GM12801 (cell line): ENCODE data around the gene DNM2.

ENCODE experiments used
- CTCF ChIP-seq: IDR thresholded peaks from one replicate; pipeline ENCODE4 v1.5.1; 2011; ENCODE audit warnings: control low read depth; ENCODE audit not compliant: insufficient read length; ENCODE audit errors: extremely low read depth

The DNM2 gene

GRCh38 chr19:10776900-10777650 is 59.2 kb downstream of the DNM2 start:
- TF ChIP-seq CTCF, result no peak

GRCh38 chr19:10780368-10780767 is 62.5 kb downstream of the DNM2 start:
- TF ChIP-seq CTCF, result no peak

GRCh38 chr19:10782795-10783194 is 64.9 kb downstream of the DNM2 start:
- TF ChIP-seq CTCF, result no peak

GRCh38 chr19:10784257-10784656 is 66.4 kb downstream of the DNM2 start:
- no peak for TF ChIP-seq CTCF

GRCh38 chr19:10788146-10788545 is 70.3 kb downstream of the DNM2 start:
- TF ChIP-seq CTCF, result no peak

GRCh38 chr19:10789866-10790265 is 72.0 kb downstream of the DNM2 start:
- TF ChIP-seq CTCF, result no peak

- no peak for TF ChIP-seq CTCF
These were observed 78.8 kb downstream of the DNM2 start for GRCh38 chr19:10796653-10797052.
